Glutamatergic neuron (in vitro differentiated cells): ENCODE results near the gene TAS2R13. TPM values are rescaled to one million over a fixed set of nuclear protein-coding genes. Genes with fewer than 3 reads are reported as not detected.

Experiments used
- DNase-seq: peaks from one replicate; pipeline ENCODE4 v3.0.0; 2022
- H3K27ac Mint-ChIP-seq: one replicate; pipeline ENCODE4 v1.8.0; 2020; ENCODE audit warnings: mild to moderate bottlenecking, mixed read lengths, inconsistent platforms; ENCODE audit not compliant: unreplicated experiment
- H3K27me3 Mint-ChIP-seq: one replicate; pipeline ENCODE4 v1.8.0; 2020; ENCODE audit warnings: mild to moderate bottlenecking, moderate library complexity, mixed read lengths, inconsistent platforms; ENCODE audit not compliant: unreplicated experiment
- H3K36me3 Mint-ChIP-seq: one replicate; pipeline ENCODE4 v1.8.0; 2020; ENCODE audit warnings: mild to moderate bottlenecking, mixed read lengths, inconsistent platforms; ENCODE audit not compliant: unreplicated experiment
- H3K4me1 Mint-ChIP-seq: one replicate; pipeline ENCODE4 v1.8.0; 2020; ENCODE audit warnings: mild to moderate bottlenecking, low read depth, mixed read lengths, inconsistent platforms; ENCODE audit not compliant: unreplicated experiment
- H3K4me3 Mint-ChIP-seq: one replicate; pipeline ENCODE4 v1.8.0; 2020; ENCODE audit warnings: mild to moderate bottlenecking, mixed read lengths, inconsistent platforms; ENCODE audit not compliant: unreplicated experiment
- H3K9me3 Mint-ChIP-seq: one replicate; pipeline ENCODE4 v1.8.0; 2020; ENCODE audit warnings: mild to moderate bottlenecking, moderate library complexity, mixed read lengths, inconsistent platforms; ENCODE audit not compliant: unreplicated experiment
- long read RNA-seq: library from polyadenylated mRNA; unstranded; transcript quantifications from one replicate; pipeline ENCODE4 v2.0.0, GENCODE V29; 2020; ENCODE audit not compliant: unreplicated experiment
- total RNA-seq: library from RNA; stranded (reverse); fragmentation: NEBNext Ultra II Directional; extraction: Animal tissue kit (Norgen Biotek cat#: 25700); gene quantifications from one replicate; pipeline ENCODE4 v1.2.1, GENCODE V29; 2021; ENCODE audit not compliant: unreplicated experiment
- TF ChIP-seq, protein P1 (sequence below): fragments of 200-600 bp; sonication (generic); IDR thresholded peaks from one replicate; pipeline ENCODE4 v1.5.0; 2021; ENCODE audit not compliant: partially characterized antibody, unreplicated experiment

Gene TAS2R13
- total RNA-seq: 2.0 TPM
- long read RNA-seq: 0 reads

DNA sequence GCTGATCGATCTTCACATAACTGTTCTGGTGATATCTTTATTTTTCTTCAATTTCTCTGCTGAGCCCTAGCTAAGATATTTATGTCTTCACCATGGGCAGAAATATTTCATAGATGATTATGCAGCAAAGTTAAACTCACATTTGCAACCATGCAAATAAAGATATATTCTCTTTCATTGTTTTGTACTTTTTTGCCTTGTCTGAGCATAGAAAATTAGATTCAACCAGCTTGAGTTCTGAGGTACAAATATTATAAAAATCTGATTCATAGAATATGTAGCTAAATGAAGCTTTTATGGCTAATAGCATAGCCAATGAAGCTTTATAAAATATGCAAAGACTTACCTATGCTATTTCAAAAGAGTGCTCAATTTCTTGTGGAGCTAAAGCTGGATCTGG is at the start of gene TAS2R13:
Gene TAS2R13 (minus strand): TSS at position 101 of the 400 bp plus-strand sequence. CDS start 264 bp downstream, outside the sequence.
- no peak for DNase-seq
- Mint-ChIP-seq H3K9me3 (no peaks in the 10 kb centered on the region), H3K36me3 (peaks cover 5% of the 10 kb centered on the region), H3K27me3 (no peaks in the 10 kb centered on the region), H3K4me1 (no peaks in the 10 kb centered on the region), H3K4me3 (no peak within 1 kb of the TSS), H3K27ac (no peak within 1 kb of the TSS)
- TF ChIP-seq, protein P1, sequence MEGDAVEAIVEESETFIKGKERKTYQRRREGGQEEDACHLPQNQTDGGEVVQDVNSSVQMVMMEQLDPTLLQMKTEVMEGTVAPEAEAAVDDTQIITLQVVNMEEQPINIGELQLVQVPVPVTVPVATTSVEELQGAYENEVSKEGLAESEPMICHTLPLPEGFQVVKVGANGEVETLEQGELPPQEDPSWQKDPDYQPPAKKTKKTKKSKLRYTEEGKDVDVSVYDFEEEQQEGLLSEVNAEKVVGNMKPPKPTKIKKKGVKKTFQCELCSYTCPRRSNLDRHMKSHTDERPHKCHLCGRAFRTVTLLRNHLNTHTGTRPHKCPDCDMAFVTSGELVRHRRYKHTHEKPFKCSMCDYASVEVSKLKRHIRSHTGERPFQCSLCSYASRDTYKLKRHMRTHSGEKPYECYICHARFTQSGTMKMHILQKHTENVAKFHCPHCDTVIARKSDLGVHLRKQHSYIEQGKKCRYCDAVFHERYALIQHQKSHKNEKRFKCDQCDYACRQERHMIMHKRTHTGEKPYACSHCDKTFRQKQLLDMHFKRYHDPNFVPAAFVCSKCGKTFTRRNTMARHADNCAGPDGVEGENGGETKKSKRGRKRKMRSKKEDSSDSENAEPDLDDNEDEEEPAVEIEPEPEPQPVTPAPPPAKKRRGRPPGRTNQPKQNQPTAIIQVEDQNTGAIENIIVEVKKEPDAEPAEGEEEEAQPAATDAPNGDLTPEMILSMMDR: no peak

DNA sequence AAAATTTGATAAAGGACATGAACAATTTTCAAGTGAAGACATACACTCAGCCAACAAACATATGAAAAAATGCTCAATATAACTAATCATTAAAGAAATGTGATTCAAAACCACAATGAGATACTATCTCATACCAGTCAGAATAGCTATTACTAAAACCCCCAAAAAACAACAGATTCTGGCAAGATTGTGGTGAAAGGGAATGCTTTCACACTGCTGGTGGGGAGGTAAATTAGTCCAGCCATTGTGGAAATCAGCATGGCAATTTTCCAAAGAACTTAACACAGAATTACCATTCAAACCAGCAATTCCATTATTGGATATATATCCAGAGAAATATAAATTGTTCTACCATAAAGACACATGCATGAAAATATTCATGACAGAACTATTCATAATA is 48.4 kb upstream of the TAS2R13 start:
- H3K27ac Mint-ChIP-seq: no peak overlapping the region
- H3K4me1 Mint-ChIP-seq: no peaks in the 10 kb centered on the region
- no peak overlapping the region for H3K4me3 Mint-ChIP-seq
- DNase-seq: no peak
- H3K9me3 Mint-ChIP-seq: peaks cover 2% of the 10 kb centered on the region
- peaks cover 10% of the 10 kb centered on the region for H3K36me3 Mint-ChIP-seq
- H3K27me3 Mint-ChIP-seq: peaks cover 2% of the 10 kb centered on the region
- TF ChIP-seq, protein P1: no peak

DNA sequence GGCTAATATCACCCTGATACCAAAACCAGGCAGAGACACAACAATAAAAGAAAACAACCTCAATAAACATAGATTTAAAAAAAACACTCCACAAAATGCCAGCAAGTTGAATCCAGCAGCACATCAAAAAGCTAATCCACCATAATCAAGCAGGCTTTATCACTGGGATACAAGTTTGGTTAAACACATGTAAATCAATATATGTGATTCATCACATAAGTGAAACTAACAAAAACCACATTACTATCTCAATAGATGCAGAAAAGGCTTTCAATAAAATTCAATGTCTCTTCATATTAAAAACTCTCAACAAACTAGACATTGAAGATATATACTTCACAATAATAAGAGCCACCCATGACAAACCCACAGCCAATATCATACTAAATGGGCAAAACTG is 46.7 kb upstream of the TAS2R13 start:
- H3K27me3 Mint-ChIP-seq: no peaks in the 10 kb centered on the region
- no peaks in the 10 kb centered on the region for H3K4me1 Mint-ChIP-seq
- H3K27ac Mint-ChIP-seq: no peak overlapping the region
- DNase-seq: no peak
- H3K36me3 Mint-ChIP-seq: peaks cover 10% of the 10 kb centered on the region
- H3K9me3 Mint-ChIP-seq: peaks cover 2% of the 10 kb centered on the region
- TF ChIP-seq, protein P1: no peak
- H3K4me3 Mint-ChIP-seq: no peak overlapping the region

DNA sequence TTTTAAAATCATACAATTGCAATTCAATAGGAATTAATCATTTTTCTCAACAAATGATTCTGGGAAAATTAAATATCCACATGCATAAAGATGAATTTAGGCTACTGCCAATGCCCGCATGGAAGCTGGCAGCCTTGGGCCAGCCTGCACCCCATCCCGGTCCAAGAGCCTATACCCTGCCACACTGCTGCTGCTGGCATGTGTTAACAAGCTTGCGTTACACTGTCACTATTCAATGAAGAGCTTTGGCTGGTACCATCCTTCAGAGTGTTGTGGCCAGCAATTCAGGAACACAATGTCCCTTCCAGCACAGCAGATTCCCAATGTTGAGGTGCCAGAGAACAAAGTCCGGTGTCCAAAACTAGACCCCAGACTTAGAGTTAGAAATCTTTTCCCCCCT is 43.3 kb upstream of the TAS2R13 start:
- Mint-ChIP-seq H3K27ac (no peak overlapping the region), H3K27me3 (no peaks in the 10 kb centered on the region), H3K4me3 (no peak overlapping the region), H3K4me1 (no peaks in the 10 kb centered on the region), H3K9me3 (peaks cover 2% of the 10 kb centered on the region), H3K36me3 (peaks cover 11% of the 10 kb centered on the region)
- DNase-seq: no peak
- TF ChIP-seq, protein P1: no peak

DNA sequence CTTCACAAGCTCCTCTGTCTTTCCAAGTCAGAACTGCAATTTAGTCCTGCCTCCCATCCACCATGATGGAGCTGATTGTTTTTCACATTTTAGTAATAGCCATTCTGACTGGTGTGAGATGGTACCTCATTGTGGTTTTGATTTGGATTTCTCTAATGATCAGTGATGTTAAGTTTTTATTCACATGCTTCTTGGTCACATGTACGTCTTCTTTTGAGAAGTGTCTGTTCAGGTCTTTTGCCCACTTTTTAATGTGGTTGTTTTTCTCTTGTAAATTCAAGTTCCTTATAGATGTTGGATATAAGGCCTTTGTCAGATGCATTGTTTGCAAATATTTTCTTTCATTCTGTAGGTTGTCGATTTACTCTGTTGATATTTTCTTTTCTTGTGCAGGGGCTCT is 33.8 kb upstream of the TAS2R13 start:
- peaks cover 1% of the 10 kb centered on the region for H3K27me3 Mint-ChIP-seq
- H3K4me3 Mint-ChIP-seq: no peak overlapping the region
- H3K9me3 Mint-ChIP-seq: peaks cover 5% of the 10 kb centered on the region
- peaks cover 4% of the 10 kb centered on the region for H3K4me1 Mint-ChIP-seq
- TF ChIP-seq, protein P1: no peak
- H3K27ac Mint-ChIP-seq: no peak overlapping the region
- DNase-seq: no peak
- peaks cover 19% of the 10 kb centered on the region for H3K36me3 Mint-ChIP-seq
